DOHH2 (cell line): ENCODE data around the gene PDE4D.

ENCODE experiments used
- CTCF ChIP-seq: fragments of 200-600 bp; sonication (generic); IDR thresholded peaks from one replicate; pipeline ENCODE4 v1.5.1; 2014; ENCODE audit warnings: antibody characterized with exemption, mild to moderate bottlenecking, low read depth, low read length; ENCODE audit not compliant: poor library complexity, severe bottlenecking
- EZH2phosphoT487 ChIP-seq: fragments of 200-600 bp; sonication (generic); IDR thresholded peaks from 2 replicates; pipeline ENCODE4 v1.6.1; 2017; ENCODE audit warnings: borderline replicate concordance, mild to moderate bottlenecking, antibody characterized with exemption, low read length, moderate library complexity, mixed read lengths

- TF ChIP-seq CTCF: no peak
- TF ChIP-seq EZH2phosphoT487: no peak
These were observed 652.4 kb downstream of the PDE4D start for GRCh38 chr5:59241119-59241518.
